ENCODE measurements around the gene DCHS2. TPM values are rescaled to one million over a fixed set of nuclear protein-coding genes. Genes with fewer than 3 reads are reported as not detected.

DCHS2 gene
- total RNA-seq, 4 donors from 2014 or later: 0.40 to 1.4 (median 0.61) TPM

DNA sequence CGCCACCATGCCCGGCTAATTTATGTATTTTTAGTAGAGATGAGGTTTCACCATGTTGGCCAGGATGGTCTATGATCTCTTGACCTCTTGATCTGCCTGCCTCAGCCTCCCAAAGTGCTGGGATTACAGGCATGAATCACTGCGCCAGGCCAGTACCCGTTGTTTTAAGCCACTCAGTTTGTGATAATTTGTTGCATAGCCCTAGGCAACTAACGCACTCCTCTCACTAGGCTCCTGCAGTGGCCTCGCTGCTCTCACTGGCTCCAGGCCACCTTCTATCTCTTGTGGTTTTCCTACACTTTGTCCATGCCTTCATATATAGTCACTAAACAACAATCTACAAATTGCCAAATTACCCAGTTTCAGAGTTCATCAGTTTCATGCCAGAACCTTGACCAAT lies 58.1 kb downstream of the DCHS2 start:
- no peak for DNase-seq
- Histone ChIP-seq H3K27ac (no peak overlapping the region), H3K4me3 (replicated peaks in 1 of 3) (no peak overlapping the region), H3K9me3 (peaks cover 5% of the 10 kb centered on the region), H3K27me3 (no peaks in the 10 kb centered on the region), H3K4me1 (no peaks in the 10 kb centered on the region), H3K36me3 (no peaks in the 10 kb centered on the region)
- intact Hi-C loops (cut with DNase I): no loop called here
- TF ChIP-seq POLR2A (IDR thresholded peaks at IDR 0.05): no peak
- TF ChIP-seq, protein P1, sequence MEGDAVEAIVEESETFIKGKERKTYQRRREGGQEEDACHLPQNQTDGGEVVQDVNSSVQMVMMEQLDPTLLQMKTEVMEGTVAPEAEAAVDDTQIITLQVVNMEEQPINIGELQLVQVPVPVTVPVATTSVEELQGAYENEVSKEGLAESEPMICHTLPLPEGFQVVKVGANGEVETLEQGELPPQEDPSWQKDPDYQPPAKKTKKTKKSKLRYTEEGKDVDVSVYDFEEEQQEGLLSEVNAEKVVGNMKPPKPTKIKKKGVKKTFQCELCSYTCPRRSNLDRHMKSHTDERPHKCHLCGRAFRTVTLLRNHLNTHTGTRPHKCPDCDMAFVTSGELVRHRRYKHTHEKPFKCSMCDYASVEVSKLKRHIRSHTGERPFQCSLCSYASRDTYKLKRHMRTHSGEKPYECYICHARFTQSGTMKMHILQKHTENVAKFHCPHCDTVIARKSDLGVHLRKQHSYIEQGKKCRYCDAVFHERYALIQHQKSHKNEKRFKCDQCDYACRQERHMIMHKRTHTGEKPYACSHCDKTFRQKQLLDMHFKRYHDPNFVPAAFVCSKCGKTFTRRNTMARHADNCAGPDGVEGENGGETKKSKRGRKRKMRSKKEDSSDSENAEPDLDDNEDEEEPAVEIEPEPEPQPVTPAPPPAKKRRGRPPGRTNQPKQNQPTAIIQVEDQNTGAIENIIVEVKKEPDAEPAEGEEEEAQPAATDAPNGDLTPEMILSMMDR (IDR thresholded peaks at IDR 0.05): no peak
- 93 to 95% methylated on average over 6 of the region's 6 CpGs for WGBS, 2 donors

DNA sequence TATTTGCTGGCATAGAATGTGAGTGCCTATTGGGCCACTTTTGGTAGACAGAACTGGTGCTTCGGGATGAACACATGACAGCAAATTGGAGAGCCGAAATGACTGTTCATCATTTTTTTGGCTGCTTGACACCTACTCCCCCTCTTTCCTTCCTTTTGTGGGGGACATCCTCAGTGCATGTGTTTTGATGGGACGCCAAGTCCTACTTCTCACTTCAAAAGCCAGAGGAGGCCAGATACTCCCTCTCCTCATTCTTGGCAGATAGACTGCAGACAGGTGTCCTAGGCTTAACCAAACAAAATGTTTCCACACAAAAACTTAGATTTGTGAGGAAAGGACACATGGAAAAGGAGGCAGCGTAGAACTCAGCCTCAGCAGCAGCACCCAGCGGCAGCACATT lies 62.4 kb downstream of the DCHS2 start:
- H3K9me3 ChIP-seq: peaks cover 5% of the 10 kb centered on the region
- intact Hi-C loops (cut with DNase I): no loop called here
- no peak overlapping the region for H3K4me3 ChIP-seq (replicated peaks in 1 of 3)
- 77 to 84% methylated on average over 5 of the region's 5 CpGs for WGBS, 2 donors
- H3K4me1 ChIP-seq: peaks cover 6 to 11% of the 10 kb centered on the region in 2 donors
- no peak overlapping the region for H3K27ac ChIP-seq
- TF ChIP-seq, protein P1 (IDR thresholded peaks at IDR 0.05): no peak
- TF ChIP-seq POLR2A (IDR thresholded peaks at IDR 0.05): no peak
- no peaks in the 10 kb centered on the region for H3K36me3 ChIP-seq
- no peaks in the 10 kb centered on the region for H3K27me3 ChIP-seq
- no peak for DNase-seq

DNA sequence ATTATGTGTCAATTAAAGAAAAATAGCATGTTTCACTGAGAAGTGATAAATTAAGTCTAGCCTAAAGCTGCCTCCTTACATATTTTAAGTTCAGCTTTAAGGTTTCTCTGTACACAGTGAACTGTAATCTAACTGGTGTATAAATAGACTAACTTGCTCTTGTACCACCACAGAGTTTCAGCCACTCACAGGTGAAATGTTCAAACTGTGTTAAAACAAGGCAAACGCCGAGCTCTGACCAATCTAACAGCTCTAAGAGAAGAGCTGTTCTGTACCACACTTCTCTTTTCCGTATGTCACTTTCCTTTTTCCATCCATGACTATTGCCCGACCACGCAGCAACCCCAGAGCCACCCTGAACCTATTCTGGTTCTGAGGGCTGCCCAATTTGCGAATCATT lies 64.5 kb downstream of the DCHS2 start:
- no peak overlapping the region for H3K4me3 ChIP-seq (replicated peaks in 1 of 3)
- H3K36me3 ChIP-seq: no peaks in the 10 kb centered on the region
- peaks cover 6 to 11% of the 10 kb centered on the region in 2 donors for H3K4me1 ChIP-seq
- DNase-seq: no peak
- no peak overlapping the region for H3K27ac ChIP-seq
- intact Hi-C loops (cut with DNase I): no loop called here
- 87 to 93% methylated on average over 6 of the region's 6 CpGs for WGBS, 2 donors
- TF ChIP-seq POLR2A (IDR thresholded peaks at IDR 0.05): no peak
- TF ChIP-seq, protein P1 (IDR thresholded peaks at IDR 0.05): no peak
- no peaks in the 10 kb centered on the region for H3K27me3 ChIP-seq
- H3K9me3 ChIP-seq: no peaks in the 10 kb centered on the region

DNA sequence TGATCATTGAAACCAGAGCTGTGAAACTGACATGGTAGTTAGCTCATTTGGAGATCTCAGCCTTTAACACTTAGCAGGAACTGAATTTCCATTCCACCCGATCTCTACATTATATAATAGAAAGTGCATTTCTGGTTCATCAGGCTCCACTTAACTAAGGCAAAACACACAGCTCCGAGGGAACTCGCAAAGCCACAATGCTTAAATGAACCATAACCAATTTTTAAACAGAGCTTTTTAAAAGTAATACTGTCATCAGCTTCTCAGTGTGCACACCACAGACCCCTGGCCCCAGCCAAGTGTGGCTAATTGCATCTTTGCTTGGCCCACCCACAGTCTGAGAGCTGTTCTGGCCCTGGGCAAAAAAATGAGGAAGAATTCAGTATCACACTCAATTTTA lies 66.1 kb downstream of the DCHS2 start:
- Histone ChIP-seq H3K27me3 (no peaks in the 10 kb centered on the region), H3K4me3 (replicated peaks in 1 of 3) (no peak overlapping the region), H3K27ac (peak overlapping the region; percentile 39 to 61 (median 52)), H3K36me3 (no peaks in the 10 kb centered on the region), H3K9me3 (no peaks in the 10 kb centered on the region), H3K4me1 (peaks cover 6 to 11% of the 10 kb centered on the region in 2 donors)
- intact Hi-C loops (cut with DNase I): no loop called here
- no peak for TF ChIP-seq POLR2A (IDR thresholded peaks at IDR 0.05)
- TF ChIP-seq, protein P1 (IDR thresholded peaks at IDR 0.05): no peak
- WGBS, 2 donors: 24 to 33% methylated on average over 3 of the region's 3 CpGs
- peak in 1 of 2 donors; percentile 14 for DNase-seq

DNA sequence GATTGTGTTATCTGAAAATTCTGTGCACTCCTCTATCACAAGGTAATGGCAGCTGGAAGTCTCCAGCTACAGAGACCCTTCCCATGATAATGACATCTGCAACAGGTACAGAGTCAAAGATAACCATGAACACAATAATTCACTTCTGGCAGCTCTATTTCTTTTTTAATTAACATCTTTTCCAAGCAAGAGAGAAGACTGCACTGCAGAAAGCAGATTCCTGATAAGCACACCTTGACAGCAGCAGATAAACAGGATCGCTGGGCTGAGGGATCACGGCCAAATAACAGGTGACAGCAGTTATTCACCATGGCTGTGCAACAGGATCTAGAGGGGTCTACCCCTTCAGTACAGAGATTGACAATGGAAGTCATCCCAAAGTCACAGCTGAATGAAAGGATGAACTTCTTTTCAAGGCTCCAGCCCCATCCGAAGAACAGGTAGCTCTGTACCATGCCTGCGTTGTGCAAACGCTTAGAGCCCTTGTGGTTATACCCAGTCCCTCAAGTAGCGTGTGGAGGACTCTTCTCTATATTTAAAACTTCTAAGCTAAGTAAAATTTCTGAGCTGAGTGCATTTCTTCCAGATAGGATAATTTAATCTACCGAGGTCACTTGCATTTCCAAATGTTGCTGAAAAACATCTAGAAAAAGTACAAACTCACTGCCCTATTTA lies 66.7 kb downstream of the DCHS2 start:
- TF ChIP-seq, protein P1 (IDR thresholded peaks at IDR 0.05): no peak
- no peak for TF ChIP-seq POLR2A (IDR thresholded peaks at IDR 0.05)
- Histone ChIP-seq H3K9me3 (no peaks in the 10 kb centered on the region), H3K27ac (peak overlapping the region; percentile 39 to 61 (median 52)), H3K36me3 (no peaks in the 10 kb centered on the region), H3K4me1 (peaks cover 6 to 11% of the 10 kb centered on the region in 2 donors), H3K4me3 (replicated peaks in 1 of 3) (no peak overlapping the region), H3K27me3 (no peaks in the 10 kb centered on the region)
- WGBS, 2 donors: 27 to 35% methylated on average over 7 of the region's 7 CpGs
- peak; percentile 16 to 17 for DNase-seq
- intact Hi-C loops (cut with DNase I): no loop called here
